ENCODE results near the gene KCTD1.

GRCh38 chr18:26438980-26439379, 109.4 kb downstream of the KCTD1 start:
- no peak for TF ChIP-seq CTCF (IDR thresholded peaks at IDR 0.05)
- TF ChIP-seq POLR2A (IDR thresholded peaks at IDR 0.05): no peak

Data from ovary (tissue), 3 donors.